Measurements from ENCODE around the gene ATXN7.

Gene ATXN7

DNA sequence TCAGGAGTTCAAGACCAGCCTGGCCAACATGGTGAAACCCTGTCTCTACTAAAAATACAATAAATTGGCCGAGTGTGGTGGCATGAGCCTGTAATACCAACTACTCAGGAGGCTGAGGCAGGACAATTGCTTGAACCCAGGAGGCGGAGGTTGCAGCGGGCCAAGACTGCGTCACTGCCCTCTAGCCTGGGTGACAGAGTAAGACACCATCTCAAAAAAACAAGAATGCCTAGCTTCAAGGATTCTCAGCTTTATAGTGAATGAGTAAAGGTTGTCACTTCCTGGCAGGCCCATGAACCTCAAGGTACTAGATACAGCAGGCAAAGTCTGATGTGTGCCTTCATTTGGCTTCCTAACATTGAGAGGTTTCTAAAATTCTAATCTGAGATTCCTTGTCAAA is 14.5 kb upstream of the ATXN7 start:
- no peak overlapping the region for H3K4me3 Mint-ChIP-seq
- peaks cover 2% of the 10 kb centered on the region for H3K4me1 Mint-ChIP-seq (ENCODE audit: low read depth)
- H3K36me3 Mint-ChIP-seq (ENCODE audit: low read depth) = peaks cover 4% of the 10 kb centered on the region
- H3K9me3 Mint-ChIP-seq = no peaks in the 10 kb centered on the region
- no peaks in the 10 kb centered on the region for H3K27me3 Mint-ChIP-seq (ENCODE audit: low read depth)
- no peak for DNase-seq (ENCODE audit: low spot score)
- H3K27ac Mint-ChIP-seq = no peak overlapping the region

- H3K27ac Mint-ChIP-seq = no peak overlapping the region
- H3K4me3 Mint-ChIP-seq = no peak overlapping the region
- H3K4me1 Mint-ChIP-seq (ENCODE audit: low read depth) = peaks cover 5% of the 10 kb centered on the region
- H3K36me3 Mint-ChIP-seq (ENCODE audit: low read depth) = peaks cover 3% of the 10 kb centered on the region
- no peaks in the 10 kb centered on the region for H3K27me3 Mint-ChIP-seq (ENCODE audit: low read depth)
- DNase-seq (ENCODE audit: low spot score) = no peak
- no peaks in the 10 kb centered on the region for H3K9me3 Mint-ChIP-seq
Measured at GRCh38 chr3:63851287-63851686, 12.4 kb upstream of the ATXN7 start.

GRCh38 chr3:63853106-63853505 is 10.6 kb upstream of the ATXN7 start:
- peaks cover 8% of the 10 kb centered on the region for H3K4me1 Mint-ChIP-seq (ENCODE audit: low read depth)
- H3K9me3 Mint-ChIP-seq = no peaks in the 10 kb centered on the region
- H3K4me3 Mint-ChIP-seq = no peak overlapping the region

DNA sequence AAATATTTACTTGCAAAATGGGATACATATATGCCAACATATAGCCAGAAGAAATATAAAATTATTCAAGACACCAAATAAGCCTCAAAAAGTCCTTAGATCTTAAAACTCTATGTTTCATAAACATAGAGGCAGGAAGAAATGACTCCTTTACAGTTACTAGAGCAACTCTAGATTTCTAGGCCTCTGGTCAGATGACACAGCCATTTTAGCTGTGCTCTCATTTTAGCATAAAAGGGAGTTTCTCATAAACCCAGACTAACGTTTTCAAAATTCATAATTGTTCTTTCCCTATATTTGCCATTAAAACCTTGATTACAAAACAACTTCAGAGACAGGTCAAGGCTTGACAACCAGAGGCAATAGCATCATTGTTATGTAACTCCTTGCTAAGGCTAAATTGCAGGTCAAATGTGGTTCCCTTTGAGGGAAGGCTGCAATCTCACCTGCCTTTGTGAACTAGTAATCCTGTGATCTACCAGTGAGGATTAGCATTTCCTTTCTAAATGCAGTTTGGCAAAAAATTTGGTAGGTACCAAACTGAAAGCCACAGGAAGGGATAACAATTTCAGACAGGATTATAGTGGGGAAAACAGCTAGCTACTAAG is 8.2 kb upstream of the ATXN7 start:
- no peak overlapping the region for H3K27ac Mint-ChIP-seq
- H3K36me3 Mint-ChIP-seq (ENCODE audit: low read depth) = peaks cover 3% of the 10 kb centered on the region
- H3K27me3 Mint-ChIP-seq (ENCODE audit: low read depth) = no peaks in the 10 kb centered on the region
- no peak overlapping the region for H3K4me3 Mint-ChIP-seq
- no peaks in the 10 kb centered on the region for H3K9me3 Mint-ChIP-seq
- no peak for DNase-seq (ENCODE audit: low spot score)
- peaks cover 17% of the 10 kb centered on the region for H3K4me1 Mint-ChIP-seq (ENCODE audit: low read depth)

More at GRCh38 chr3:63853106-63853505, 10.6 kb upstream of the ATXN7 start:
- no peak for DNase-seq (ENCODE audit: low spot score)
- no peak overlapping the region for H3K27ac Mint-ChIP-seq
- no peaks in the 10 kb centered on the region for H3K27me3 Mint-ChIP-seq (ENCODE audit: low read depth)
- H3K36me3 Mint-ChIP-seq (ENCODE audit: low read depth) = peaks cover 3% of the 10 kb centered on the region

DNA sequence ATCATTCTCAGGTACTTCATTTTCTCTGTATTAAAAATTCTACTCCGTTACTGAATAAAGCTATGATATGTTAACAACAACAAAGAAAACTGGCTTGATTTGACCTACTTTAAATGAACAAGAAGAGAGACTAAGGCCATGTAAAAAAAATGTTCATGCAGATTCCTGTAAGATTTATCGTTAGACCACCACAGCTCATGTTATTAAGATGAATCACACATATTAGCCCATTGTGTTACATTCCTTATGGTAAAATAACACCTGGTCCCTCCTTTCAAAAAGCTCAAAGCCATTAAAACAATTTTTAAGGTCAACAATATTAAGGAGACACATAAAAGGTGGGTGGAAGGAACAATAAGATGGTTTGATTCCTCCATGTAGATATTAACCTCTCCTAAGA is 6.4 kb upstream of the ATXN7 start:
- no peaks in the 10 kb centered on the region for H3K27me3 Mint-ChIP-seq (ENCODE audit: low read depth)
- H3K27ac Mint-ChIP-seq = no peak overlapping the region
- no peak overlapping the region for H3K4me3 Mint-ChIP-seq
- no peak for DNase-seq (ENCODE audit: low spot score)
- no peaks in the 10 kb centered on the region for H3K36me3 Mint-ChIP-seq (ENCODE audit: low read depth)
- H3K4me1 Mint-ChIP-seq (ENCODE audit: low read depth) = peaks cover 32% of the 10 kb centered on the region
- no peaks in the 10 kb centered on the region for H3K9me3 Mint-ChIP-seq

GRCh38 chr3:63860776-63861175 is 2.9 kb upstream of the ATXN7 start:
- Mint-ChIP-seq H3K36me3 (ENCODE audit: low read depth) (peaks cover 14% of the 10 kb centered on the region), H3K4me3 (no peak overlapping the region), H3K27me3 (ENCODE audit: low read depth) (no peaks in the 10 kb centered on the region), H3K4me1 (ENCODE audit: low read depth) (peaks cover 47% of the 10 kb centered on the region), H3K9me3 (no peaks in the 10 kb centered on the region), H3K27ac (no peak overlapping the region)
- DNase-seq (ENCODE audit: low spot score) = no peak

DNA sequence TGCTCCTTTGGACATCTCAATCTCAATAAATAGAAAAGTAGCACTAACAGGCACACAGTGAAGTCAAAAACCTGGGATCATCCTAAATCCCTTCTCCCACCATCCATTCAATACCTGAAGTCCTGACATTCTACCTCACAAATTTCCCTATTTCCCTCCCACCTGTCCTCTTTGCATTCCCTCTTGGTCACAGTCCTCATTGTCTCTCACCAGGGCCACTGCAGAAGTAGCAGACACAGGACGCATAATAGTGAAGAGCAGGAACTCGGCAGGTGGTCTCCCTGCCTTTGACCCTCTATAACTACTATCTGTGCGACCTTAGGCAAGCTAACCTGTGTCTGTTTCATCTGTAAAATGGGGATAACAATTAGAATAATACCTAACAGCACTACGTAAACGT is 2.4 kb upstream of the ATXN7 start:
- Mint-ChIP-seq H3K9me3 (no peaks in the 10 kb centered on the region), H3K27ac (no peak overlapping the region), H3K36me3 (ENCODE audit: low read depth) (peaks cover 16% of the 10 kb centered on the region), H3K4me3 (no peak overlapping the region), H3K4me1 (ENCODE audit: low read depth) (peaks cover 45% of the 10 kb centered on the region), H3K27me3 (ENCODE audit: low read depth) (no peaks in the 10 kb centered on the region)
- DNase-seq (ENCODE audit: low spot score) = no peak

DNA sequence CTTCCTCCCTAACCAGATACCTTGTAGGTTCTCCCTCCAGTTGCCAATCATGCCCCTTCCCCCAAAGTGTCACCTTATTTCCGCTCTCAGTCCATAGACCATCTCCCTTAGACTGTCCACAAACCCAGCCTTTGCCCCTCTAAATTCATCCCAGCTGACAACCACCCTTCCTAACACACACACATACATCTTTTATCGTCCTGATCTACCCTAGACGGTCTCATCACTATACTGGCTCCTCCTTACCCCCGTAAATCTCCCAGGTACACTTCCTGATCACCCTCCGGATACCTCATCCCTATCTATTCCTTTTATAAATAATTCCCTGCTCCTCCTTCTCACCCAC is 890 bp upstream of the ATXN7 start:
- Mint-ChIP-seq H3K27me3 (ENCODE audit: low read depth) (no peaks in the 10 kb centered on the region), H3K36me3 (ENCODE audit: low read depth) (peaks cover 24% of the 10 kb centered on the region), H3K4me3 (peak overlapping the region; percentile 80), H3K4me1 (ENCODE audit: low read depth) (peaks cover 47% of the 10 kb centered on the region), H3K9me3 (no peaks in the 10 kb centered on the region), H3K27ac (peak overlapping the region; percentile 42)
- DNase-seq (ENCODE audit: low spot score) = no peak

DNA sequence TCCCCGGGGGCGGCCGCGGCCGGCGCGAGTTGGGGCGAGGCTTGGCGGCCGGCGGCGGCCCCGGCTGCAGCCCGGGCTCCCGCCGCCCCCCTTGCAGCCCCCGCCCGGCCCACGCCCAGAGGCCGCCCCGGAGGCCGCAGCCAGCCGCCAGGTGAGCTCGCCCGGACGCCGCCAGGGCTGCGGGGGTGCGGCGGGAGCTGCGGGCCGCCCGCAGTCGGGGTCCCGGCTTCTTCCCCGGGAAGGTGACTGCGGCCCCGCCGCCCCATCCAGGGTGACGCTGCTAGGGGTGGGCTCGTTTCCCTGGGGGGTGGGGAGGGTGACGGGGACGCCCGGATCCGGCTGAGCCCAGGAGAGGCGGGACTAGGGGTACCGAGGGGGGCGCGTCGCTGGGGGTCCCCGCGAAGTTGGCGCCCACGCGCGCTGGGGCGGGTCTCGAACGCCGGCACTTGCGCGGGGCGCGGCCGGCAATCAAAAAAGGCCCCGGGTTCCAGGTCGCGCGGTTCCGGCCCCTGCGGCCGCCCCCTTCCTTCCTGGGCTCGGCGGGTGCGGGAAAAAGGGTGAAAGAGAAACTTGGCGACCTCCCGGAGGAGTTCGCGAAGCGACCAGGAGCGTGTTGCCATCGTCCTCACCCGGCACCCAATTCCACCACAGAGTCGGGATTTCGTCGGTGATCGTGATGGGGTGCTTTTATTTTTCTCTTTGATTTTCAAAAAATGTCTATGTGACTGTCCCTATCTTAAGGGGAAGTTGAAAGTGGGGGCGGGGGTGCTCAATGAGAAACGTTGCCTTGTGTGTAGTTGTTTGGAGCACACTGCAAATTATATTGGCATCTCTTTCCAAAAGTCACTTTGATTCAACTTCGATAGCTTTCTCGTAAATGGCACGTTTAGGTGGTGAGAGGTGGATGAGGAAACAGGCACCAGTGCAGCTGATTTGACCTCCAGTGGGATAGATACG is 619 bp downstream of the ATXN7 start:
- H3K4me1 Mint-ChIP-seq (ENCODE audit: low read depth) = peaks cover 45% of the 10 kb centered on the region
- H3K27me3 Mint-ChIP-seq (ENCODE audit: low read depth) = no peaks in the 10 kb centered on the region
- peak overlapping the region; percentile 93 for H3K4me3 Mint-ChIP-seq
- H3K36me3 Mint-ChIP-seq (ENCODE audit: low read depth) = peaks cover 33% of the 10 kb centered on the region
- no peaks in the 10 kb centered on the region for H3K9me3 Mint-ChIP-seq
- peak; percentile 29 for DNase-seq (ENCODE audit: low spot score)
- H3K27ac Mint-ChIP-seq = peak overlapping the region; percentile 92

GRCh38 chr3:63864965-63865327 is 1.3 kb downstream of the ATXN7 start:
- H3K27me3 Mint-ChIP-seq (ENCODE audit: low read depth) = no peaks in the 10 kb centered on the region
- H3K9me3 Mint-ChIP-seq = no peaks in the 10 kb centered on the region
- H3K36me3 Mint-ChIP-seq (ENCODE audit: low read depth) = peaks cover 34% of the 10 kb centered on the region
- H3K27ac Mint-ChIP-seq = peak overlapping the region; percentile 92
- H3K4me3 Mint-ChIP-seq = peak overlapping the region; percentile 93
- peaks cover 42% of the 10 kb centered on the region for H3K4me1 Mint-ChIP-seq (ENCODE audit: low read depth)
- no peak for DNase-seq (ENCODE audit: low spot score)

DNA sequence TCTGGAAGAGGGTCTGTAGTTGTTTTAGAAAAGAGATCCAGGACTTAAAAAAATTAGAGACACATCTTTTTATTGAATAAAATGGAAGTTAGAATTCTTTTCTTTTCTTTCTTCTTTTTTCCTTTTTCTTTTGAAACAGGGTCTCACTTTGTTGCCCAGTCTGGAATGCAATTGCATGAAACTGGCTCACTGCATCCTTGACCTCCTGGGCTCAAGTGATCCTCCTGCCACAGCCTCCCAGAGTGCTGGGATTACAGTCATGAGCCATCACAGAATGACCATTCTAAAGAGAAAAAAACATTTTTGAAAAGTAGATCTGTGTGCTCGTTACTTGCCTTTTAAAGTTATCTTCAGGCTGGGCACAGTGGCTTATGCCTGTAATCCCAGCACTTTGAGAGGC is 3.6 kb downstream of the ATXN7 start:
- Mint-ChIP-seq H3K4me3 (no peak overlapping the region), H3K27ac (no peak overlapping the region), H3K4me1 (ENCODE audit: low read depth) (peaks cover 34% of the 10 kb centered on the region), H3K9me3 (no peaks in the 10 kb centered on the region), H3K36me3 (ENCODE audit: low read depth) (peaks cover 34% of the 10 kb centered on the region), H3K27me3 (ENCODE audit: low read depth) (no peaks in the 10 kb centered on the region)
- DNase-seq (ENCODE audit: low spot score) = no peak

- H3K27me3 Mint-ChIP-seq (ENCODE audit: low read depth) = no peaks in the 10 kb centered on the region
- H3K4me1 Mint-ChIP-seq (ENCODE audit: low read depth) = peaks cover 33% of the 10 kb centered on the region
- H3K27ac Mint-ChIP-seq = no peak overlapping the region
- DNase-seq (ENCODE audit: low spot score) = no peak
- H3K4me3 Mint-ChIP-seq = no peak overlapping the region
- H3K9me3 Mint-ChIP-seq = no peaks in the 10 kb centered on the region
- peaks cover 24% of the 10 kb centered on the region for H3K36me3 Mint-ChIP-seq (ENCODE audit: low read depth)
Measured at GRCh38 chr3:63869940-63870614, 6.4 kb downstream of the ATXN7 start.

- Mint-ChIP-seq H3K9me3 (no peaks in the 10 kb centered on the region), H3K27me3 (ENCODE audit: low read depth) (no peaks in the 10 kb centered on the region), H3K27ac (no peak overlapping the region), H3K4me3 (no peak overlapping the region), H3K36me3 (ENCODE audit: low read depth) (peaks cover 21% of the 10 kb centered on the region), H3K4me1 (ENCODE audit: low read depth) (peaks cover 30% of the 10 kb centered on the region)
- DNase-seq (ENCODE audit: low spot score) = no peak
Measured at GRCh38 chr3:63870615-63871005, 6.9 kb downstream of the ATXN7 start.
